Kidney capillary endothelial cell (primary cell): ENCODE data around the gene MRPL23.

ENCODE experiments used
- DNase-seq: peaks from one replicate; pipeline ENCODE4 v3.0.0-alpha.2; 2018; ENCODE audit warnings: low spot score

MRPL23 gene

DNA sequence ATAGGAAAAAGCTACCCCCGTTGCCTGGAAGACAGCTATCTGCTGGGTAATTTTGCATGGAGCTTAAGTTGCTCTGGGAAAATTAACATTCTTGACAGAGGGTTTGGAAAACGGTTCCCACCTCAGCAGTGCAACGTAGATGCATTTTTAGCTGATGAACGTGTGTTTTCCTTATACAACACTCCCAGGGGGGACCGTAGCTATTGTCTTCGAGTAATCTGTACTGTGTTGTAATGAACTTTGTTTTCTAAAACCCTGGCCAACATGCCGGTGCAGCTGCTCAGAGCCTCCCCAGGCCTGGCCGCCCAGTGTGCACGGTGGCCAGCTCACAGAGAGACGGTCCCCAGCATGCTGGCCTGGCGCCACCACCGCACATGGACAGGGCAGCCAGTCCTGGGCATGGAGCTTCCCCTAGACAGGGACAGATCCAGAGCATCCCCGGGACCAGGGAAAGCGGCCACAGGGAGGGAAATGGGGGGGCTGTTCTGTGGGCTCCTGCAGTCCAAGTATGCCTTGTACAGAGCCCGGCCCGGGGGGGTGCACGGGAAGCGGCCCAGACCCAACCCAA lies 25.5 kb upstream of the MRPL23 start:
- DNase-seq, result no peak

GRCh38 chr11:1922481-1923081 lies 24.6 kb upstream of the MRPL23 start:
- no peak for DNase-seq

DNA sequence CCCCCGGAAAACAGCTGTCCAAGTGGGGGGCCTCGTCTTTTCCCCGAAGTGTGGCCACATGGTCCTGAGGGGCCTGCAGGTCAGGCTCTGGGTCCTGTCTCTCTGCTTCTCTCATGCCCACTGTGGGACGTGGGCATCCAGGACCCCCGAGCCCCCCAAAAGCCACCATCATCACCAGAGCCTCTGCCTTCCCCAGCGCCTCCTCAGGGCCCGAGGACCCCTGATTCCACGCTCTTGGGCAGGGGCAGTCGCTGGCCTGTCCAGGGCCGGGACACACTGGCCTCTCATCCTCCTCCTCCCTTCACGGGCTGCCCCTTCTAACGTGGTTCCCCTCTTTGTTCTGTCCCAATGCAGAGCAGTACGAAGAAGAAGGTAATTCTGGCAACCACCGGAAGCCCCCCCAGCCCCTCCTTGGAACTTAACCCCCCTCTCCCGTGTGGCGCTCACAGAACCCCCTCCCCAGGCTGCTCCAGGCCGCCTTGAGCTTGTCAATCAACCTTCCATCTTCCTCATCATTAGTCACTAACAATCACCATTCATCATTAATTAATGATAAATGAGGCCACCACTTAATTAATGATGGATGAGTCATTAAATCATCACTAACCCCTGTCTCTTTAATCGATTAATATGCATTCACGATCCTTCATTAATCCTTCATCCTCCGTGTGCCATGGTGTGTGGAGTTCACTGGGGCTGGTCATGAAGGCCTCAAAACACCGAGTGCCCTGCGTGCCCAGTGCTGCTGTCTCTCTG lies 23.8 kb upstream of the MRPL23 start:
- DNase-seq, result no peak

DNA sequence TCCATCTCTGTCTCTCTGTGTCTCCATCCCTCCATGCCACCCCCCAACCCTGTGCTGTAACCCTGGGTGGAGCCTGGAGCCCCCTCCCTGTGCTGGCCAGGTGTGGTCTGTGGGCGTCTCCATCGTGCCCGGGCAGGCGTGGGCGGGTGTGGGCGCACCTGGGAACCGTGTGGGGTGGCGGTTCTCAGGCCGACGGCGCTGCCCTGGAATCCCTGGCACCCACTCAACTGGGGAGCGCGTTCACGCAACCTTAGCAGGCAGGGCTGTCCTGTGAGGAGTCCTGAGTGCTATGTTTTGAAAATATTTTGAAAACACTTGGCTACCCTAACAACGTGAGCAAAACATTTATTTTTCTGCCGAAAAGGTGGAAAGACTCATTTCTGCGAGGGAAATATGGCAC lies 23.0 kb upstream of the MRPL23 start:
- no peak for DNase-seq

DNA sequence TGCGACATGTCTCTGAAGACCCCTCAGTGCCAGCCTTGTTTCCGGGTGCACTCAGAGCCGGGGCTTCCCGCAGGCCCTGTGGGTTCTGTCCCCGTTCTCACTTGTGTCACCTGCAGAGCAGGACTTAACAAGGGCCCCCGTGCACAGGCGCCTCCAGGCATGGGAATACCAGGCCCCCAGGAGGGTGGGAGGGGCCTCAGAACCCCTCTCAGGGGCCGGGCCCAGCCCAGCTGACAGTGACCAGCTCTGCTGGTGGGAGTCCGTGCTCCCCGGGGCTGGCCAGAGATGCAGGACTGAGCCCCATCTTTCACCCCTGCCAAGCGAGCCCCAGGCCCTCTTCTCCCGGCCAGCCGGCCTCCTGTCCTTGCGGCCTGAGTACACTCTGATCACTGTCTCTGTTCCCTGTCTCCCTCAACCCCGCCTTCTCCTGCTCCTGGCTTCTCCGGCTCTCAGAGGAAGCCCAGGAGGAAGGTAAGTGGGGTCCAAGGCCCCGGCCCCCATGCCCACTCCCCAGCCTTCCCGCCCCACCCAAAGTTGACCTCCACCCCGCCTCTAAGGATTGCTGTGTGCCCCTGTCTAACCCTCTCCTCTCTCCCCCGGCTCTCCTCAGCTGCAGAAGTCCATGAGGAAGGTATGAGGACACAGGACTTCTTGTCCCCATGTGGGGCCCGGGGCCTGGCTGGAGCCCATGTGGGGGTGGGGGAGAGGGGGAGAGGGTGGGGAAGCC lies 22.3 kb upstream of the MRPL23 start:
- DNase-seq, result no peak

GRCh38 chr11:1925373-1926155 lies 21.6 kb upstream of the MRPL23 start:
- no peak for DNase-seq

GRCh38 chr11:1926156-1927025 lies 20.7 kb upstream of the MRPL23 start:
- DNase-seq, result no peak

- DNase-seq, result no peak
These were observed 19.9 kb upstream of the MRPL23 start for GRCh38 chr11:1927026-1927847.

DNA sequence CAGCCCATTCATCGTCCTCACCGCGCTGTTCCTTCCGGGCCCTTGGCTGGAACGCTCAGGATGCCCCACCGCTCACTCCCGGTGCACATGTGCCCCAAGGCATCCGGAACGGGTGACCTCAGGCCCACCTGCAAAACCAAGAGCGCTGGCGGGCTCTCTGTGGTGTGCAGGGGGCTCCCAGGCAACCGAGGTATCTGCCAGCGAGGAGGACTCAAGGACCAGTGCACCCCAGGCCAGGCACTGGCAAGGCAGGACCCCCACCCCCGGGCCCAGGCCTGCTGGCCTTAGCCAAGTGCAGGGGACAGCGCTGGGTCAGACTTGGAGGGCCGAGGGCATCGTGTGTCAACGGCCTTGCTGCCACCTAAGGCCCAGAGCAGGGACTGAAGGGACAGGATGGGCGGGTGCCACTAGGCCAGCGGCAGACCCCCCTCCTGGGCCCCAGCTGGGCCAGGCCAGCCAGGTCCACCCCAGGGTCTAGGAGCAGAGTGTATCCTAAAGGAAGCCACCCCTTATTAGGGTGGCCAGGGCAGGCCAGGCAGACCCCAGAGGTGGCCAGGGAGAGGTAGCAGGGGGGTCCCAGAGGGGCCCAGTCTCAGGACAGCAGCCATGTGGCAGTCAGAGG lies 19.2 kb upstream of the MRPL23 start:
- DNase-seq, result no peak

- DNase-seq, result no peak
These were observed 18.7 kb upstream of the MRPL23 start for GRCh38 chr11:1928470-1928890.

DNA sequence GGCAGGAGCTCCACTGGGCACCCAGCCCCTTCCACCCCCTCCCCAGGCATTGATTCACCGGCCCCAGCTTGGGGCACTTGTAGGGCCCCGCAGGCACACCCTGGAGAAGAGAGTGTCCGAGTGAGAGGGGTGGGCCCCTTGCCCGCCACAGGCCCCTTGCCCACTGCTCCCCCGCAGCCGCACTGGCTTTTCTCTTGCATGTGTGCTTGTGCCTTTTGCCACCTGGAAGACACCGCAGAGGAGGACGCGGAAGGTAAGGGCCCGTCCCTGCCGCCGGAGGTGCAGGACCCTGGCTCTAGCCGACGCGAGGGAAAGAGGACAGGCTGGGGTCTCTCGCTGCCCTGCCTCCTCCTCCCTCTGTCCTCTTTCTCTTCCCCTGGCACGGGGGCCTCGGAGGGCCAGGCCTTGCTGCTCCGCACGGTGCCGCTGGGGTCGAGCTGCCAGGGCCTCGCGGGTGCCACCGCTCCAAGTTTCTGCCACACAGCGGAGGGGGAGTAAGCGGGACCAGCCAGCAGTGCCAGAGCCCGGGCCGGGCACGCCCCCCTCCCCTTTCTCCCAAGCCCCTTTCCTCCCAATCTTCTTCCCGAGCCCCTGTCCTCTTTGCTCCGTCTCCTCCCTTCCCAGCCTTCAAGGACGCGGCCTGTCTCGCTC lies 18.1 kb upstream of the MRPL23 start:
- DNase-seq, result no peak

- no peak for DNase-seq
These were observed 17.3 kb upstream of the MRPL23 start for GRCh38 chr11:1929621-1930461.

GRCh38 chr11:1930462-1930830 lies 16.7 kb upstream of the MRPL23 start:
- DNase-seq, result no peak

DNA sequence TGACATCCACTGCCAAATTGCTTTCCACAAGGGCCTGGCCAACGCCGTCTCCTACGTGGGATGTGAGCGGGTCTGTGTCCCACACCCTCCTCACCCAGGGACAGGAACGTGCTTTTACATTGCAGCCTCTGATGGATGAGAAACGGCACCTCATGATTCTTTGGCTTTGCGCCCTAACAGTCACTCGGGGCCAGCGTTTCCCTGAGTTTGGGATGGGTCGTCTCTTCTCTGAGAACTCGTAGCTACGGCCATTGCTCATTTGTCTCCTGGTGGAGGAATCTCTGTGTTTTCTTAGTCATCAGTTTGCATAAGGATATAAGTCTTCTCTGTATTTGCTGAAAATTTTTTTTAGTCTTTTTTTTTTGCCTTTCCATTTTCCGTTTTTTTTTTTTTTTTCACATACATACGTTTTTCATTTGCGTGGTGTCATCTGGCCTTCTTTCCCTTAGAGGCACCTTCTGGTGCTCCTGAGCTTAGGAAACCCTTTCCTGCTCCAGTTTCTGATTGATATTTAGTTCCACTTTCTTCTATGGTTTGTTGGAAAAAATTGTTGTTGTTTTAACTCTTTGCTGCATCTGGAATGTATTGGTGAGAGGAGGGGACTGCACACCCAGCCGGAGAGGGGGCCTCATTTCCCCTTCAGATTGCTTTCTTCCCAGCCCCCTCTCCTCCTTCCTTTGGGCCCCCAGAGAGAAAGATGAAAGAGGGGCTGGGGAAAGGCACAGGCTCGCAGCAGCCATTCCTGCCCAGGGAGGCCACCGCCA lies 15.6 kb upstream of the MRPL23 start:
- DNase-seq, result no peak

DNA sequence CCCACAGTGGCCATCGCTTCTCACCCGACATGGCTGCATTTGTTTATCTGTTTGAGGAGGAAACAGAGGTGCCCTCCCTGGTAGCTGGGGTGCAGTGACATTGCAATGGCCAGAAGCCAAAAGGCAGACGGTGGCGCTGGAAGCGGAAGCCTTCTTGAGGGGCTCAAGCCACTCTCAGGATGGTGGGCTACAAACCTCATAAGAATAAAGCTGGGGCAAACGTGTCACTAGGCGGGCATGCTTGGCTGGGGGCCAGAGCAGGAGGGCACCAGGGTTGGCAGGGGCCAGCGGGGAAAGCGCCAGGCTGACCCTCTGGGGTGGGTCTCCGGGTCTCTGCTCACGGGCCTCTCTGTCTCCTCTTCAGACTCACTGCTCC lies 15.0 kb upstream of the MRPL23 start:
- no peak for DNase-seq

- no peak for DNase-seq
These were observed 14.5 kb upstream of the MRPL23 start for GRCh38 chr11:1932681-1933080.
